Activated CD8-positive, alpha-beta memory T cell treated with anti-CD3 and anti-CD28 coated beads, Interleukin-2, amount 50 U/mL, for 48 hours (primary cell): ENCODE measurements around the gene PLEKHG7.
"Not testable (repeated sequence)": the region's sequence is repeated elsewhere in the genome, so short reads cannot be mapped to it uniquely, and the experiment has no call there.

ENCODE experiments used
- DNase-seq: peaks from one replicate; pipeline ENCODE4 v3.0.0-alpha.2; 2020

PLEKHG7 gene

GRCh38 chr12:92753976-92754885 is 51.4 kb downstream of the PLEKHG7 start:
- no peak for DNase-seq

GRCh38 chr12:92756898-92757596 is 54.3 kb downstream of the PLEKHG7 start:
- no peak for DNase-seq

- DNase-seq, result no peak
Observed at GRCh38 chr12:92757597-92758121, 54.9 kb downstream of the PLEKHG7 start.

- no peak for DNase-seq
Observed at GRCh38 chr12:92759634-92760268, 57.0 kb downstream of the PLEKHG7 start.

- DNase-seq, result no peak
Observed at GRCh38 chr12:92762773-92763172, 60.0 kb downstream of the PLEKHG7 start.

GRCh38 chr12:92764831-92765230 is 62.0 kb downstream of the PLEKHG7 start:
- DNase-seq, result no peak

GRCh38 chr12:92765871-92766270 is 63.1 kb downstream of the PLEKHG7 start:
- no peak for DNase-seq

- no peak for DNase-seq
Observed at GRCh38 chr12:92769124-92769901, 66.5 kb downstream of the PLEKHG7 start.

- no peak for DNase-seq
Observed at GRCh38 chr12:92771001-92771400, 68.2 kb downstream of the PLEKHG7 start.

GRCh38 chr12:92775416-92775815 is 72.6 kb downstream of the PLEKHG7 start:
- DNase-seq, result no peak

GRCh38 chr12:92778525-92778924 is 75.7 kb downstream of the PLEKHG7 start:
- DNase-seq, result no peak

- no peak for DNase-seq
Observed at GRCh38 chr12:92779902-92780301, 77.1 kb downstream of the PLEKHG7 start.

GRCh38 chr12:92784356-92784755 is 81.6 kb downstream of the PLEKHG7 start:
- no peak for DNase-seq

GRCh38 chr12:92784797-92785562 is 82.2 kb downstream of the PLEKHG7 start:
- no peak for DNase-seq

GRCh38 chr12:92785563-92785950 is 82.8 kb downstream of the PLEKHG7 start:
- DNase-seq, result no peak

- no peak for DNase-seq
Observed at GRCh38 chr12:92786045-92786444, 83.3 kb downstream of the PLEKHG7 start.

- DNase-seq, result not testable (repeated sequence)
Observed at GRCh38 chr12:92794356-92794755, 91.6 kb downstream of the PLEKHG7 start.

GRCh38 chr12:92794814-92795213 is 92.0 kb downstream of the PLEKHG7 start:
- DNase-seq, result no peak

- DNase-seq, result no peak
Observed at GRCh38 chr12:92796650-92797049, 93.9 kb downstream of the PLEKHG7 start.

GRCh38 chr12:92802906-92803305 is 100.1 kb downstream of the PLEKHG7 start:
- no peak for DNase-seq

GRCh38 chr12:92803903-92804302 is 101.1 kb downstream of the PLEKHG7 start:
- no peak for DNase-seq

GRCh38 chr12:92810370-92810769 is 107.6 kb downstream of the PLEKHG7 start:
- DNase-seq, result no peak
